Caco-2 (cell line): Measurements from ENCODE around the gene SHB. TPM values are rescaled to one million over a fixed set of nuclear protein-coding genes. Genes with fewer than 3 reads are reported as not detected.

Experiments used
- BruUV-seq: library from RNA; stranded (reverse); fragments of 400-500 nt; replicated peaks from 2 replicates; lab custom pipeline; 2021; lab: Mats Ljungman, UMichigan
- CTCF ChIA-PET: fragments of 300-600 bp; sonication (Branson Sonifier 250); formaldehyde crosslinking; loops from one replicate; lab custom pipeline; 2022; ENCODE audit warnings: antibody characterized with exemption; lab: Charles Lee
- POLR2A ChIA-PET: fragments of 300-600 bp; sonication (Branson Sonifier 250); formaldehyde crosslinking; loops from one replicate; lab custom pipeline; 2022; ENCODE audit warnings: antibody characterized with exemption; lab: Charles Lee
- DNase-seq, 2 experiments: peaks; one replicate each; pipeline versions ENCODE4 v3.0.0 to v3.0.0-alpha.2; 2020 to 2022
- H3K27me3 ChIP-seq: replicated peaks from 2 replicates; pipeline ENCODE4 v1.6.0; 2011; ENCODE audit warnings: low read length; ENCODE audit not compliant: control insufficient read depth, insufficient read depth
- H3K36me3 ChIP-seq: 2 replicates; pipeline ENCODE4 v1.5.1; 2011; ENCODE audit warnings: low read length; ENCODE audit not compliant: control insufficient read depth, insufficient read depth
- H3K4me1 ChIP-seq: fragments of 250-450 bp; sonication (Bioruptor Pico); 2 replicates; pipeline ENCODE4 v1.5.1; 2020; ENCODE audit warnings: mild to moderate bottlenecking
- H3K4me3 ChIP-seq: 2 replicates; pipeline ENCODE4 v1.5.1; 2011; ENCODE audit warnings: low read depth, mild to moderate bottlenecking, control low read depth, low read length
- H3K9me3 ChIP-seq: fragments of 250-450 bp; sonication (Bioruptor Pico); 2 replicates; pipeline ENCODE4 v1.5.1; 2020; ENCODE audit warnings: mild to moderate bottlenecking, moderate library complexity
- H3K27ac Mint-ChIP-seq: one replicate; pipeline ENCODE4 v1.8.0; 2022; ENCODE audit warnings: mixed read lengths; ENCODE audit not compliant: unreplicated experiment
- H3K27me3 Mint-ChIP-seq: one replicate; pipeline ENCODE4 v1.8.0; 2022; ENCODE audit warnings: mixed read lengths; ENCODE audit not compliant: insufficient read depth, unreplicated experiment
- H3K36me3 Mint-ChIP-seq: one replicate; pipeline ENCODE4 v1.8.0; 2022; ENCODE audit warnings: mild to moderate bottlenecking, mixed read lengths; ENCODE audit not compliant: insufficient read depth, unreplicated experiment
- H3K4me1 Mint-ChIP-seq: one replicate; pipeline ENCODE4 v1.8.0; 2022; ENCODE audit warnings: low read depth, mixed read lengths; ENCODE audit not compliant: unreplicated experiment
- H3K4me3 Mint-ChIP-seq: one replicate; pipeline ENCODE4 v1.8.0; 2022; ENCODE audit warnings: mild to moderate bottlenecking, moderate library complexity, mixed read lengths; ENCODE audit not compliant: unreplicated experiment
- H3K9me3 Mint-ChIP-seq: one replicate; pipeline ENCODE4 v1.8.0; 2022; ENCODE audit warnings: mixed read lengths; ENCODE audit not compliant: unreplicated experiment
- CTCF ChIP-seq, 2 experiments: fragments of 200-600 bp in 1 of 2; IDR thresholded peaks; 1 replicate in 1 of 2; 2 replicates in 1 of 2; pipeline versions ENCODE4 v1.5.1 to v1.8.0; 2011 to 2022; ENCODE audit warnings: antibody characterized with exemption in 1 of 2, control low read depth in 1 of 2, inconsistent platforms in 1 of 2, low read depth in 1 of 2, low read length in 1 of 2, mild to moderate bottlenecking in 1 of 2, moderate library complexity in 1 of 2; ENCODE audit not compliant: insufficient read depth in 1 of 2, severe bottlenecking in 1 of 2, unreplicated experiment in 1 of 2
- intact Hi-C: fragments of 100-400 bp; cut with micrococcal nuclease; formaldehyde crosslinking; loops from one replicate; pipeline ENCODE4 v1.10.0; 2022; ENCODE audit not compliant: unreplicated experiment
- total RNA-seq: library from RNA; stranded (reverse); gene quantifications from 2 replicates; pipeline ENCODE4 v1.2.3, GENCODE V29; 2022

SHB gene
- total RNA-seq, 1 experiment from 2014 or later = 18.3 TPM

GRCh38 chr9:37988041-37988440, 81.0 kb downstream of the SHB start:
- BruUV-seq = no TSS peak
- Mint-ChIP-seq H3K27ac (no peak overlapping the region), H3K4me3 (no peak overlapping the region), H3K36me3 (peaks cover 10% of the 10 kb centered on the region), H3K4me1 (peaks cover 6% of the 10 kb centered on the region), H3K9me3 (no peaks in the 10 kb centered on the region), H3K27me3 (no peaks in the 10 kb centered on the region)
- DNase-seq = no peak
- TF ChIP-seq CTCF (IDR thresholded peaks at IDR 0.05; ENCODE audit: insufficient read depth in 1 of 2, low read depth in 1 of 2, low read length in 1 of 2, severe bottlenecking in 1 of 2, unreplicated experiment in 1 of 2) = no peak
- peaks cover 2% of the 10 kb centered on the region; the same call in 1 of the 2 replicates for H3K36me3 ChIP-seq
- H3K4me3 ChIP-seq = no peak overlapping the region
- H3K4me1 ChIP-seq = no peaks in the 10 kb centered on the region
- intact Hi-C loops = no loop called here
- ChIA-PET CTCF (no interaction called here), POLR2A (no interaction called here)
- no peaks in the 10 kb centered on the region for H3K9me3 ChIP-seq
- H3K27me3 ChIP-seq = no peaks in the 10 kb centered on the region

- Mint-ChIP-seq H3K36me3 (peaks cover 14% of the 10 kb centered on the region), H3K4me1 (peaks cover 6% of the 10 kb centered on the region), H3K27ac (no peak overlapping the region), H3K4me3 (no peak overlapping the region), H3K9me3 (no peaks in the 10 kb centered on the region), H3K27me3 (no peaks in the 10 kb centered on the region)
- Histone ChIP-seq H3K27me3 (no peaks in the 10 kb centered on the region), H3K9me3 (no peaks in the 10 kb centered on the region), H3K4me1 (no peaks in the 10 kb centered on the region), H3K4me3 (no peak overlapping the region), H3K36me3 (peaks cover 2% of the 10 kb centered on the region; the same call in 1 of the 2 replicates)
- intact Hi-C loops = no loop called here
- no TSS peak for BruUV-seq
- TF ChIP-seq CTCF (IDR thresholded peaks at IDR 0.05; ENCODE audit: insufficient read depth in 1 of 2, low read depth in 1 of 2, low read length in 1 of 2, severe bottlenecking in 1 of 2, unreplicated experiment in 1 of 2) = no peak
- ChIA-PET POLR2A (no interaction called here), CTCF (no interaction called here)
- DNase-seq = no peak
Observed at GRCh38 chr9:37987467-37987981, 81.5 kb downstream of the SHB start.

GRCh38 chr9:37986771-37987258, 82.2 kb downstream of the SHB start:
- no peaks in the 10 kb centered on the region for H3K9me3 ChIP-seq
- H3K4me3 ChIP-seq = no peak overlapping the region
- peaks cover 6% of the 10 kb centered on the region for H3K4me1 Mint-ChIP-seq
- TF ChIP-seq CTCF (IDR thresholded peaks at IDR 0.05; ENCODE audit: insufficient read depth in 1 of 2, low read depth in 1 of 2, low read length in 1 of 2, severe bottlenecking in 1 of 2, unreplicated experiment in 1 of 2) = no peak
- POLR2A ChIA-PET = no interaction called here
- H3K36me3 Mint-ChIP-seq = peaks cover 18% of the 10 kb centered on the region
- H3K27me3 ChIP-seq = no peaks in the 10 kb centered on the region
- DNase-seq = no peak
- H3K36me3 ChIP-seq = peaks cover 2% of the 10 kb centered on the region; the same call in 1 of the 2 replicates
- intact Hi-C loops = no loop called here
- H3K9me3 Mint-ChIP-seq = no peaks in the 10 kb centered on the region
- H3K4me1 ChIP-seq = no peaks in the 10 kb centered on the region
- no peak overlapping the region for H3K4me3 Mint-ChIP-seq
- CTCF ChIA-PET = interaction anchor here (1.3 kb wide), 1 partner anchor 12 kb away, joined by 3 read pairs; no protein-coding TSS in a partner anchor
- BruUV-seq = no TSS peak
- no peak overlapping the region for H3K27ac Mint-ChIP-seq
- H3K27me3 Mint-ChIP-seq = no peaks in the 10 kb centered on the region
